HCT116 (cell line): Measurements from ENCODE around the gene ADPRHL1. TPM values are rescaled to one million over a fixed set of nuclear protein-coding genes. Genes with fewer than 3 reads are reported as not detected.

Source experiments
- ATAC-seq: fragments of 200-7000 bp; cut with Tn5 transposase; 2 replicates; pipeline ENCODE4 v1.9.1; 2020; ENCODE audit warnings: mild to moderate bottlenecking, moderate library complexity
- BruUV-seq: library from RNA; stranded (reverse); fragments of 400-500 nt; replicated peaks from 2 replicates; lab custom pipeline; 2021; lab: Mats Ljungman, UMichigan
- CTCF ChIA-PET: fragments of 300-600 bp; sonication (Branson Sonifier 250); formaldehyde crosslinking; loops from one replicate; lab custom pipeline; 2021; ENCODE audit warnings: antibody characterized with exemption; lab: Charles Lee
- POLR2A ChIA-PET: fragments of 300-600, 350-600 bp; sonication (Branson Sonifier 250); formaldehyde crosslinking; loops from one replicate; lab custom pipeline; 2021; ENCODE audit warnings: antibody characterized with exemption; lab: Charles Lee
- RAD21 ChIA-PET, 2 experiments: fragments of 300-600 bp; sonication (Branson Sonifier 250); formaldehyde crosslinking; loops; one replicate each; lab custom pipeline; 2023; ENCODE audit warnings: low total read pairs in 2 of 2; ENCODE audit not compliant: uncharacterized antibody in 2 of 2, unreplicated experiment in 2 of 2, low non-redundant PET in 1 of 2; lab: Charles Lee
- DNase-seq: peaks from one replicate; pipeline ENCODE4 v3.0.0-alpha.2; 2010; ENCODE audit warnings: low read depth, low spot score
- H2AFZ ChIP-seq: fragments of 200-600 bp; shearing (Covaris generic), sonication (generic); 2 replicates; pipeline ENCODE4 v1.6.1; 2017; ENCODE audit warnings: low read depth, mixed run types, mixed read lengths, antibody characterized with exemption, low read length; ENCODE audit not compliant: poor library complexity, severe bottlenecking
- H3K27ac ChIP-seq: 2 replicates; pipeline ENCODE4 v1.5.1; 2012; ENCODE audit warnings: low read depth, low read length
- H3K27me3 ChIP-seq: fragments of 200-600 bp; sonication (generic); 2 replicates; pipeline ENCODE4 v1.6.1; 2016; ENCODE audit warnings: mixed run types, low read length, mixed read lengths; ENCODE audit not compliant: insufficient read depth
- H3K36me3 ChIP-seq, 2 experiments: fragments of 200-500 bp in 1 of 2; fragments of 200-600 bp in 1 of 2; sonication (Bioruptor generic) in 1 of 2; sonication (generic) in 1 of 2; 2 replicates each; pipeline versions ENCODE4 v1.5.1 to v1.6.1; 2014 to 2016; ENCODE audit warnings: low read length in 2 of 2, inconsistent platforms in 1 of 2, mixed read lengths in 1 of 2, mixed run types in 1 of 2; ENCODE audit not compliant: insufficient read depth in 2 of 2, control insufficient read depth in 1 of 2
- H3K4me1 ChIP-seq, 2 experiments: fragments of 200-600 bp in 1 of 2; sonication (generic) in 1 of 2; 2 replicates each; pipeline versions ENCODE4 v1.5.1 to v1.6.1; 2012 to 2017; ENCODE audit warnings: low read length in 2 of 2, inconsistent platforms in 1 of 2, mild to moderate bottlenecking in 1 of 2, mixed read lengths in 1 of 2, mixed run types in 1 of 2, moderate library complexity in 1 of 2; ENCODE audit not compliant: insufficient read depth in 2 of 2, control insufficient read depth in 1 of 2
- H3K4me2 ChIP-seq: fragments of 200-600 bp; sonication (generic); 2 replicates; pipeline ENCODE4 v1.6.1; 2017; ENCODE audit warnings: mixed run types, low read length, mixed read lengths
- H3K4me3 ChIP-seq, 2 experiments: fragments of 200-600 bp in 1 of 2; sonication (generic) in 1 of 2; replicated peaks in 1 of 2; 2 replicates each; pipeline ENCODE4 v1.5.1; 2011 to 2016; ENCODE audit warnings: low read length in 2 of 2, control low read depth in 1 of 2, low read depth in 1 of 2, mild to moderate bottlenecking in 1 of 2, mixed read lengths in 1 of 2, mixed run types in 1 of 2
- H3K79me2 ChIP-seq: fragments of 200-600 bp; sonication (generic); 2 replicates; pipeline ENCODE4 v1.6.1; 2017; ENCODE audit warnings: mild to moderate bottlenecking, mixed run types, low read length, moderate library complexity, mixed read lengths; ENCODE audit not compliant: insufficient read depth
- H3K9ac ChIP-seq: fragments of 200-600 bp; sonication (generic); 2 replicates; pipeline ENCODE4 v1.6.1; 2016; ENCODE audit warnings: low read length, mixed read lengths
- H3K9me2 ChIP-seq: fragments of 200-600 bp; sonication (generic), shearing (Covaris generic); 2 replicates; pipeline ENCODE4 v1.6.1; 2017; ENCODE audit warnings: mixed run types, mild to moderate bottlenecking, moderate library complexity; ENCODE audit not compliant: insufficient read depth
- H3K9me3 ChIP-seq, 2 experiments: fragments of 200-500 bp in 1 of 2; fragments of 200-600 bp in 1 of 2; sonication (Bioruptor generic) in 1 of 2; sonication (generic) in 1 of 2; 2 replicates each; pipeline ENCODE4 v1.6.1; 2014 to 2017; ENCODE audit warnings: low read length in 2 of 2, mixed read lengths in 2 of 2, inconsistent platforms in 1 of 2, low read depth in 1 of 2, mild to moderate bottlenecking in 1 of 2, mixed run types in 1 of 2, moderate library complexity in 1 of 2; ENCODE audit not compliant: control insufficient read depth in 1 of 2, insufficient read depth in 1 of 2
- H4K20me1 ChIP-seq: fragments of 200-600 bp; sonication (generic), shearing (Covaris generic); 2 replicates; pipeline ENCODE4 v1.6.1; 2017; ENCODE audit warnings: mixed run types, mild to moderate bottlenecking, moderate library complexity; ENCODE audit not compliant: insufficient read depth
- EZH2 ChIP-seq: fragments of 200-600 bp; sonication (generic); IDR thresholded peaks from 2 replicates; pipeline ENCODE4 v1.6.1; 2017; ENCODE audit warnings: antibody characterized with exemption, mixed run types
- RAD21 ChIP-seq: IDR thresholded peaks from 2 replicates; pipeline ENCODE4 v1.6.1; 2012; ENCODE audit warnings: low read depth, mild to moderate bottlenecking
- YY1 ChIP-seq: IDR thresholded peaks from 2 replicates; pipeline ENCODE4 v1.6.1; 2011; ENCODE audit warnings: low read length, low read depth, moderate library complexity, mild to moderate bottlenecking; ENCODE audit not compliant: insufficient replicate concordance; ENCODE audit errors: extremely low read depth
- intact Hi-C: fragments of 100-400 bp; cut with micrococcal nuclease; formaldehyde crosslinking; loops from 2 replicates; pipeline ENCODE4 v1.10.0; 2022
- total RNA-seq: library from RNA; stranded (reverse); gene quantifications from one replicate; pipeline ENCODE4 v1.2.1, GENCODE V29; 2021; ENCODE audit not compliant: unreplicated experiment

The ADPRHL1 gene
- total RNA-seq, 1 experiment from 2014 or later, result 12.6 TPM

DNA sequence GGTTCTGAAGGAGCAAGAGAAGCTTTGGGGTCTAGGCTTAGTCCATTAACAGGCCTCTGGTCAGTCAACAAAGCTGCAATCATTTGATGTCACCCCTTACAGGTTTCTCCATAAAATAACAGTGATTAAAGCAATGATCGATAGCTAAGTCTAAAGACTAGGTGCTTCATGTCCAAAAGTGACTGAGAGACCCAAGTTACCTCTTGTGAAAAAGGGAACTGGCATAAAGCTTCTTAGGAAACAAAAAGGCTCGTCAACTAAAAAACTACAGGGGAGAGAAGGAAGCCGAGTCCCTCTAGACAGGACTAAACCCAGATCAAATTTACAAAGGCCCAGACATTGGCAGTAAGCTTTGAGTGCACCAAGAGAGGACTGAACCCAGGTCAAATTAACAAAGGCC, 35.0 kb upstream of the ADPRHL1 start:
- RAD21 ChIA-PET, result no interaction called here
- TSS peak; percentile 21 for BruUV-seq

GRCh38 chr13:113486698-113487097, 33.4 kb upstream of the ADPRHL1 start:
- intact Hi-C loops, result no loop called here
- H4K20me1 ChIP-seq, result peaks cover 13% of the 10 kb centered on the region; the same call in 1 of the 2 replicates
- no TSS peak for BruUV-seq
- ATAC-seq, result no peak
- CTCF ChIA-PET, result no interaction called here
- H3K27ac ChIP-seq, result no peak overlapping the region
- H3K4me2 ChIP-seq, result no peak overlapping the region
- H2AFZ ChIP-seq, result no peak overlapping the region
- no peaks in the 10 kb centered on the region for H3K9me2 ChIP-seq
- no peak overlapping the region for H3K9ac ChIP-seq
- H3K4me3 ChIP-seq, result no peak overlapping the region
- H3K9me3 ChIP-seq, result no peaks in the 10 kb centered on the region
- POLR2A ChIA-PET, result no interaction called here
- H3K27me3 ChIP-seq, result no peaks in the 10 kb centered on the region
- H3K4me1 ChIP-seq, result peaks cover 5 to 14% of the 10 kb centered on the region in 2 experiments
- peaks cover 94% of the 10 kb centered on the region for H3K79me2 ChIP-seq
- RAD21 ChIA-PET, result no interaction called here
- DNase-seq, result no peak
- H3K36me3 ChIP-seq, result peaks cover 2 to 4% of the 10 kb centered on the region in 2 experiments; a peak in 2 of 4 replicates
- TF ChIP-seq YY1 (no peak), RAD21 (no peak)

More for the DNA sequence above, 35.0 kb upstream of the ADPRHL1 start:
- no peak for TF ChIP-seq EZH2
- TF ChIP-seq, all 23 proteins: peak for 0
- peaks cover 2 to 4% of the 10 kb centered on the region in 2 experiments; a peak in 2 of 4 replicates for H3K36me3 ChIP-seq
- H3K79me2 ChIP-seq, result peaks cover 87% of the 10 kb centered on the region
- no peak overlapping the region for H3K4me2 ChIP-seq
- no peak overlapping the region for H3K27ac ChIP-seq
- no peaks in the 10 kb centered on the region for H3K9me2 ChIP-seq
- CTCF ChIA-PET, result interaction anchor here (1.2 to 1.7 kb wide), 2 partner anchors 10 to 37 kb away, joined by 3 to 6 read pairs; no protein-coding TSS in a partner anchor
- peaks cover 13% of the 10 kb centered on the region; the same call in 1 of the 2 replicates for H4K20me1 ChIP-seq
- ATAC-seq, result no peak
- intact Hi-C loops, result no loop called here
- POLR2A ChIA-PET, result no interaction called here
- no peak overlapping the region for H3K4me3 ChIP-seq
- no peak overlapping the region for H3K9ac ChIP-seq
- DNase-seq, result no peak
- no peaks in the 10 kb centered on the region for H3K9me3 ChIP-seq
- H2AFZ ChIP-seq, result no peak overlapping the region
- no peaks in the 10 kb centered on the region for H3K27me3 ChIP-seq
- H3K4me1 ChIP-seq, result peaks cover 17 to 29% of the 10 kb centered on the region in 2 experiments
